Activated naive CD8-positive, alpha-beta T cell treated with anti-CD3 and anti-CD28 coated beads, Interleukin-2, amount 10 ng/mL, durations not matched to agents 7 days and 5 days (primary cell): Measurements from ENCODE around the gene HHLA2. TPM values are rescaled to one million over a fixed set of nuclear protein-coding genes. Genes with fewer than 3 reads are reported as not detected.

Experiments
- ATAC-seq: fragments of 150-1000 bp; cut with Tn5 transposase; one replicate; pipeline ENCODE4 v1.10.0; 2021; ENCODE audit warnings: low read depth, moderate library complexity
- POLR2A ChIA-PET: fragments of 350-600 bp; sonication (Branson Sonifier 250); formaldehyde crosslinking; loops from one replicate; lab custom pipeline; 2021; ENCODE audit warnings: antibody characterized with exemption; lab: Charles Lee
- DNase-seq: peaks from one replicate; pipeline ENCODE4 v3.0.0; 2021
- H3K27ac Mint-ChIP-seq: one replicate; pipeline ENCODE4 v1.8.0; 2022; ENCODE audit warnings: mild to moderate bottlenecking, mixed read lengths
- H3K27me3 Mint-ChIP-seq: one replicate; pipeline ENCODE4 v1.8.0; 2022; ENCODE audit warnings: mild to moderate bottlenecking, moderate library complexity, mixed read lengths
- H3K36me3 Mint-ChIP-seq: one replicate; pipeline ENCODE4 v1.8.0; 2021; ENCODE audit warnings: mild to moderate bottlenecking, mixed read lengths
- H3K4me1 Mint-ChIP-seq: one replicate; pipeline ENCODE4 v1.8.0; 2021; ENCODE audit warnings: mixed read lengths
- H3K4me3 Mint-ChIP-seq: one replicate; pipeline ENCODE4 v1.8.0; 2022; ENCODE audit warnings: mild to moderate bottlenecking, moderate library complexity, mixed read lengths
- H3K9me3 Mint-ChIP-seq: one replicate; pipeline ENCODE4 v1.8.0; 2021; ENCODE audit warnings: mixed read lengths
- total RNA-seq, 2 experiments: library from RNA; stranded (reverse); gene quantifications; one replicate each; pipeline ENCODE4 v1.2.3, GENCODE V29; 2021

Gene HHLA2
- total RNA-seq, 2 experiments from 2014 or later, result 3.9 to 4.0 TPM

DNA sequence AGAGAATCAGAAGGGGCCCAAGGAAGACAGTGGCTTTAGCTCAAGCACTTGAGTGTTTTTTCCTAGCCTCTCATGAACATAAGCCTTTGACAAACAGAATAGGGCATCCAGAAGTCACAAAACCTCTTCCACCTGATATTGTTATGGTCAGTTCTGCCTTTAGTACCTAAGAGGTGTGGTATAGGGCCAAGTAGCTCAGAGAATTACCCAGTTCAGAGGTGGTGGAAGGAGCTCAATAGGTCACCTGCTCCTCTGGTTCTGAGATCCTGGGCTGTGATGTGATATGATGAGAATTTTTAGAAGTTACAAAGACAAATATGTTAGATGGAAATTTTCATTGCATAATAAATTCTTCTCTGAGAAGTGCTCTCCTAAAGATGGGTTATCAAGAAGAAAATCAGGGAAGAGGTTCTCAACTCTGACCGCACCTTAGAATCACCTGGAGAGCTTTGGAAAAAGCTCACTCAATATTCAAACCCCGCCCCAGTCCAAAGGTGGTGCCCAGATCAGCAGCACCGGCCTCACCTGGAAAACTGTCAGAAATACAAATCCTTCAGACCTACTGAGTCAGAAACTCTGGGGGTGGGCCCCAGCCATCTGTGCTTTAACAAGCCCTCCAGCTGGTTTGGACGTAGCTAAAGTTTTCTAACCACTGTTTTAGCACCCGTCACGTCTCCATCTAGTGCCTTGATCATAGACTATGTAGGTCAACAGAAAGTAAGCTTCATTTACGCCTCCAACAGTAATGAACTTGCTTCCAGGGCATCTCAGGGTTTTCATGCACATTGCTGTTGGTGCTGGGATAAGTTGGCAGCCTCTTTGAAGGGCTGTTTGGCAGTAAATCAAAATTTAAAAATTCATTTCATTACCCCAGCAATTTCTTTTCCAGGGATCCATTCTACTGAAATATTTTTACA, 112.8 kb downstream of the HHLA2 start:
- Mint-ChIP-seq H3K4me1 (peaks cover 9% of the 10 kb centered on the region), H3K27me3 (peaks cover 6% of the 10 kb centered on the region), H3K36me3 (no peaks in the 10 kb centered on the region), H3K9me3 (no peaks in the 10 kb centered on the region), H3K4me3 (no peak overlapping the region), H3K27ac (no peak overlapping the region)
- no peak for ATAC-seq
- no peak for DNase-seq
- POLR2A ChIA-PET, result interaction anchor here (0.7 to 0.9 kb wide), 2 partner anchors 9 to 212 kb away, joined by 3 read pairs; no protein-coding TSS in a partner anchor

DNA sequence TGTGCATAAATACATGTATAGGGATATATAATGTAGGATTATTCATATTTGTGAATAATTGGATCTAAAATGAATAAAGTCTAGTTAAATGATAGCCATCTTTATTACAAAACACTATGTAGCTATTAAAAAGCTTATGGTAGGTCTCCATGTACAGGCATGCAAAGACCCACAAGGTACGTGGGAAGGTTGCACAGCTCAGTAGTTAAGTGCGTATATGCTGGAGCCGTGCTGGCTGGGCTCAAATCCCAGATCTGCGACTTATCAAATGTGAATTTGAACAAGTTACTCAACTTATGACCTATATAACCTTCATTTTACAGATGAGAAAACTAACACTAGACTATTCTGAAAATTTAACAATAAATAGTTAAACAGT, 113.4 kb downstream of the HHLA2 start:
- no peak overlapping the region for H3K27ac Mint-ChIP-seq
- ATAC-seq, result no peak
- no peak for DNase-seq
- no peaks in the 10 kb centered on the region for H3K36me3 Mint-ChIP-seq
- POLR2A ChIA-PET, result interaction anchor here (0.7 to 0.9 kb wide), 2 partner anchors 8 to 213 kb away, joined by 3 read pairs; no protein-coding TSS in a partner anchor
- H3K4me3 Mint-ChIP-seq, result no peak overlapping the region
- H3K4me1 Mint-ChIP-seq, result peaks cover 9% of the 10 kb centered on the region
- no peaks in the 10 kb centered on the region for H3K9me3 Mint-ChIP-seq
- H3K27me3 Mint-ChIP-seq, result peaks cover 8% of the 10 kb centered on the region

GRCh38 chr3:108410531-108410984, 114.2 kb downstream of the HHLA2 start:
- Mint-ChIP-seq H3K9me3 (no peaks in the 10 kb centered on the region), H3K4me3 (no peak overlapping the region), H3K27ac (no peak overlapping the region), H3K4me1 (peaks cover 9% of the 10 kb centered on the region), H3K27me3 (peaks cover 8% of the 10 kb centered on the region), H3K36me3 (no peaks in the 10 kb centered on the region)
- no peak for DNase-seq
- no peak for ATAC-seq
- POLR2A ChIA-PET, result no interaction called here

DNA sequence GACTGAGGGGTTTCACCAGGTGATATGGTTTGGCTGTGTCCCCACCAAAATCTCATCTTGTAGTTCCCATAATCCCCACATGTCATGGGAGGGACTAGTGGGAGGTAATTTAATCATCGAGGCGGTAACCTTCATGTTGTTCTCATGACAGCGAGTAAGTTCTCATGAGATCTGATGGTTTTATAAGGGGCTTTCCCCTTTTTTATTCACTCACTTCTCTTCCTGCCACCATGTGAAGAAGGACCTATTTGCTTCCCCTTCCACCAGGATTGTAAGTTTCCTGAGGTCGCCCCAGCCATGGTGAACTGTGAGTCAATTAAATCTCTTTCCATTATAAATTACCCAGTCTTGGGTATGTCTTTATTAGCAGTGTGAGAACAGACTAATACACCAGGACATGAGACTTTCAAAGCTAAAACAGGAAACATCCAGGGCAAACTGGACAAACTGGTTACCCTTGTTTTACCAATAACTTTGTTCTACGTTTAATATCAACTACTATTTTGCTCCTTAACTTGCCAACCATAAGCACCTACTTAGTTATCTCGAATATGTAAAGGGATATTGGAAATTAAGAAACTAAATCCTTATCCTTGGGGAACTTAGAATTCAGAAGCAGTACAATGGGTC, 115.9 kb downstream of the HHLA2 start:
- POLR2A ChIA-PET, result no interaction called here
- ATAC-seq (no peak), DNase-seq (no peak)
- Mint-ChIP-seq H3K4me3 (no peak overlapping the region), H3K4me1 (no peaks in the 10 kb centered on the region), H3K36me3 (no peaks in the 10 kb centered on the region), H3K9me3 (no peaks in the 10 kb centered on the region), H3K27me3 (peaks cover 8% of the 10 kb centered on the region), H3K27ac (no peak overlapping the region)

- H3K4me1 Mint-ChIP-seq, result no peaks in the 10 kb centered on the region
- H3K4me3 Mint-ChIP-seq, result no peak overlapping the region
- H3K36me3 Mint-ChIP-seq, result no peaks in the 10 kb centered on the region
- POLR2A ChIA-PET, result no interaction called here
- ATAC-seq, result no peak
- peaks cover 8% of the 10 kb centered on the region for H3K27me3 Mint-ChIP-seq
- DNase-seq, result no peak
- no peaks in the 10 kb centered on the region for H3K9me3 Mint-ChIP-seq
- H3K27ac Mint-ChIP-seq, result no peak overlapping the region
These were observed 117.7 kb downstream of the HHLA2 start for GRCh38 chr3:108414007-108414406.

DNA sequence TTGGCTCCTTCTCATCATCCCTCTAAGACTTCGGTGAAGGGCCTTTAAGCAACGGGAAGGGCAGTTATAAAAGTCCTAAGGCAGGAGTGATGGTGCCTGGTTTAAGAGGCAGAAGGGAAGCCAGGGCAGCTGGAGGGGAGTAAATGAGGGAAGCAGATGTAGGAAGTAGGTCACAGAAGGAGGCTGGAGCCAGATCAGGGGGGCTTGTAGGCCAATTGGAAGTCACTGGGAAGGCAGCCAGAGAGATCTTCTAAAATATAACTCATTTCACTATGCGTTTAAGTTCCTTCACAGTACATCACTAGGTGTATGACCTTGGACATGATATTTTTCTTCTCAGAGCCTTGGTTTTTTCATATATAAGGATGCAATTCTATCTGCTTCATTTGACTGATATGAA, 119.3 kb downstream of the HHLA2 start:
- POLR2A ChIA-PET, result no interaction called here
- ATAC-seq, result no peak
- Mint-ChIP-seq H3K36me3 (no peaks in the 10 kb centered on the region), H3K27ac (no peak overlapping the region), H3K4me1 (no peaks in the 10 kb centered on the region), H3K4me3 (no peak overlapping the region), H3K9me3 (peaks cover 3% of the 10 kb centered on the region), H3K27me3 (peaks cover 8% of the 10 kb centered on the region)
- DNase-seq, result no peak

DNA sequence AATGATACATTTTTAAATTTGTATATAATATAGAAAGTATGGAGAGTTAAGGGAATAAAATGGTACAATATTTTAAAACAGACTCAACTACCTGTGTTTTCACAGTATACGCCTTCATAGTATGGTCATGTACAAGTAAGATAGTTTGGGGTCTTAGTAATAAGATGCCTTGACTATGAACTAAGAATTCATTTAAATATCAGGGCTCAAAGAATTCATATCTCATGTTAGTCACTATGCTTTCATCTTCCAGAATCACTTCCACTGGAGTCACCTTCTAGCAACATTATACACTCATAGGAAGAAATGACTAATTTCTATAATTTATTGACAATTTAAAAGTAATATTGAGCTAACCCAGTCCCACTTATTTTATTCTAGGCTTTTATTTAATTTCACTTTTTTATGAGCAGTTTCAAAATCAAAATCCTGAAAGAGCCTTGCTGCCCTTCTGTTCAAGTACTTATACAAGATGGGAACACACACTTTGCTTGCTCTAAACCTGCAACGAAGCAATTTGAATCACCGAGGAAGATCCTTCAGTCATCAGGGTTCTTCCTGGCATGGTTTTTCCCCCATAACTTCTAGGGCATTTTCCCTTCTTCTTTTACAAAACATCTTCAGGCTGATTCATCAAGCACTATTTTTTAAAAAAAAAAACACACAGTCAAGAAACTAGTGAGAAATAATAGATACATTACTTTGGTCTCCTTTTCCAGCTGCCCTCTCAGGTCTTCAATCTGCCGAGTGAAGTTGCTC, 119.9 kb downstream of the HHLA2 start:
- DNase-seq, result no peak
- ATAC-seq, result no peak
- Mint-ChIP-seq H3K27me3 (peaks cover 8% of the 10 kb centered on the region), H3K4me1 (no peaks in the 10 kb centered on the region), H3K36me3 (no peaks in the 10 kb centered on the region), H3K27ac (no peak overlapping the region), H3K9me3 (peaks cover 3% of the 10 kb centered on the region), H3K4me3 (no peak overlapping the region)
- POLR2A ChIA-PET, result no interaction called here

DNA sequence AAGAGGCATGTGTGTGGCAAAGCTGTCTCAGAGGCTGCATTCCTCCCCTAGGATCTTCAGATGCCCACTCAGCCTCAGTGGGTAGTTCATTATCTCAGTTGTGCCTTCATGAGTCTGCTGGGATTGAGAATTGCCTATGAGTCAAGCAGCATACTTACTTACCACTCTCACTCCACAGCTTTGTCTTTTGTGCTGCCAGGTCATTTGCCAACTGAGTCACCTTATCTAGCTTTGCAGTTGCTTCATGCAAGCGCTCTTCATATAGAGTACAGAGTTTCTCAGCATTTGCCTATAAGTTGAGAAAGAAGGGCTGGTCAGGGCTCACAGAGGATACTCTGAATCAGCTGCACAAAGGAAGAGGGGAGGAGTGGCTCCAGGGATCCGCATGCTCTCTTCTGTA, 124.6 kb downstream of the HHLA2 start:
- no peaks in the 10 kb centered on the region for H3K27me3 Mint-ChIP-seq
- no peaks in the 10 kb centered on the region for H3K36me3 Mint-ChIP-seq
- peaks cover 3% of the 10 kb centered on the region for H3K4me1 Mint-ChIP-seq
- peaks cover 5% of the 10 kb centered on the region for H3K9me3 Mint-ChIP-seq
- POLR2A ChIA-PET, result no interaction called here
- ATAC-seq (no peak), DNase-seq (no peak)
- no peak overlapping the region for H3K27ac Mint-ChIP-seq
- H3K4me3 Mint-ChIP-seq, result no peak overlapping the region

Other genes starting within 250 kb of the HHLA2 start
- gene CD47, start 205.5 kb upstream of the HHLA2 start, total RNA-seq, result 100 to 1,000 TPM; 154 to 157 TPM
- 10 to 100 TPM; 22.0 to 26.9 TPM for gene IFT57, start 74.1 kb upstream of the HHLA2 start, total RNA-seq
- gene MYH15, start 214.0 kb downstream of the HHLA2 start, total RNA-seq, result under 1 TPM; 0.17 to 0.26 TPM